Fibroblast of the aortic adventitia (primary cell): ENCODE data around the gene MRPL12. TPM values are rescaled to one million over a fixed set of nuclear protein-coding genes. Genes with fewer than 3 reads are reported as not detected.

Experiments used
- DNase-seq: peaks from one replicate; pipeline ENCODE4 v3.0.0-alpha.2; 2010; ENCODE audit warnings: low read depth
- H3K4me3 ChIP-seq: 2 replicates; pipeline ENCODE4 v1.5.1; 2011; ENCODE audit warnings: low read depth, mild to moderate bottlenecking, control low read depth, low read length, moderate library complexity
- CTCF ChIP-seq: IDR thresholded peaks from 2 replicates; pipeline ENCODE4 v1.5.1; 2011; ENCODE audit warnings: mild to moderate bottlenecking, low read length, control low read depth, inconsistent platforms; ENCODE audit not compliant: insufficient read depth
- total RNA-seq: library from RNA; depleted of rRNA; stranded (reverse); fragments of >200 nt; gene quantifications from 2 replicates; pipeline ENCODE4 v1.2.3, GENCODE V29; 2012; ENCODE audit warnings: low replicate concordance

Gene MRPL12
- total RNA-seq, 1 donor: 19.2 TPM

- no peak for DNase-seq
- H3K4me3 ChIP-seq: peak overlapping the region; percentile 72
- TF ChIP-seq CTCF: no peak
Measured at GRCh38 chr17:81713004-81713555, 9.9 kb downstream of the MRPL12 start.

GRCh38 chr17:81713556-81714411, 10.6 kb downstream of the MRPL12 start:
- no peak for DNase-seq
- no peak for TF ChIP-seq CTCF
- H3K4me3 ChIP-seq: peak overlapping the region; percentile 9

- TF ChIP-seq CTCF: no peak
- no peak for DNase-seq
- no peak overlapping the region for H3K4me3 ChIP-seq
Measured at GRCh38 chr17:81714412-81715106, 11.4 kb downstream of the MRPL12 start.

GRCh38 chr17:81715107-81715871, 12.1 kb downstream of the MRPL12 start:
- no peak overlapping the region for H3K4me3 ChIP-seq
- DNase-seq: no peak
- no peak for TF ChIP-seq CTCF

GRCh38 chr17:81715872-81716673, 12.9 kb downstream of the MRPL12 start:
- DNase-seq: no peak
- no peak for TF ChIP-seq CTCF
- H3K4me3 ChIP-seq: no peak overlapping the region

- no peak for TF ChIP-seq CTCF
- H3K4me3 ChIP-seq: no peak overlapping the region
- DNase-seq: no peak
Measured at GRCh38 chr17:81716674-81716996, 13.5 kb downstream of the MRPL12 start.
